Neuronal stem cell (in vitro differentiated cells): ENCODE data around the gene SLC7A4.
"Not testable (repeated sequence)": the region's sequence is repeated elsewhere in the genome, so short reads cannot be mapped to it uniquely, and the experiment has no call there.

Experiments used
- DNase-seq: peaks from one replicate; pipeline ENCODE4 v3.0.0-alpha.2; 2013; ENCODE audit warnings: low spot score
- H2AFZ ChIP-seq: one replicate; pipeline ENCODE4 v1.6.1; 2013; ENCODE audit warnings: mild to moderate bottlenecking, low read length, inconsistent platforms
- H2AK5ac ChIP-seq: 2 replicates; pipeline ENCODE4 v1.6.1; 2013; ENCODE audit warnings: low read depth, mild to moderate bottlenecking, inconsistent platforms, low read length, moderate library complexity, mixed read lengths
- H2BK120ac ChIP-seq: 2 replicates; pipeline ENCODE4 v1.6.1; 2013; ENCODE audit warnings: low read depth, mild to moderate bottlenecking, inconsistent platforms, low read length, moderate library complexity, mixed read lengths
- H2BK12ac ChIP-seq: one replicate; pipeline ENCODE4 v1.6.1; 2013; ENCODE audit warnings: low read length, inconsistent platforms
- H2BK15ac ChIP-seq: 2 replicates; pipeline ENCODE4 v1.6.1; 2013; ENCODE audit warnings: mild to moderate bottlenecking, low read length, inconsistent platforms, mixed read lengths
- H2BK5ac ChIP-seq: one replicate; pipeline ENCODE4 v1.6.1; 2013; ENCODE audit warnings: inconsistent platforms, mild to moderate bottlenecking, low read length, moderate library complexity
- H3K14ac ChIP-seq: one replicate; pipeline ENCODE4 v1.6.1; 2013; ENCODE audit warnings: low read length, inconsistent platforms
- H3K18ac ChIP-seq: 2 replicates; pipeline ENCODE4 v1.6.1; 2013; ENCODE audit warnings: low read length, inconsistent platforms
- H3K23ac ChIP-seq: 2 replicates; pipeline ENCODE4 v1.6.1; 2013; ENCODE audit warnings: low read depth, mild to moderate bottlenecking, mixed read lengths, low read length, inconsistent platforms; ENCODE audit not compliant: poor library complexity
- H3K27ac ChIP-seq: replicated peaks from 3 replicates; pipeline ENCODE4 v1.5.1; 2013; ENCODE audit warnings: low read length, inconsistent platforms
- H3K27me3 ChIP-seq, 3 experiments: 2 replicates each; pipeline ENCODE4 v1.6.1; 2013; ENCODE audit warnings: low read length in 3 of 3, mild to moderate bottlenecking in 2 of 3, inconsistent platforms in 1 of 3, low read depth in 1 of 3, mixed read lengths in 1 of 3, moderate library complexity in 1 of 3; ENCODE audit not compliant: control insufficient read depth in 3 of 3, insufficient read depth in 3 of 3
- H3K36me3 ChIP-seq, 2 donors: replicated peaks in 1 of 2; 2 replicates each; pipeline ENCODE4 v1.6.1; 2013; ENCODE audit warnings: low read length in 2 of 2; ENCODE audit not compliant: control insufficient read depth in 2 of 2, insufficient read depth in 2 of 2
- H3K4ac ChIP-seq: 2 replicates; pipeline ENCODE4 v1.6.1; 2013; ENCODE audit warnings: inconsistent platforms, mild to moderate bottlenecking, low read length, moderate library complexity
- H3K4me1 ChIP-seq, 2 donors: 1 replicate in 1 of 2; 2 replicates in 1 of 2; pipeline ENCODE4 v1.6.1; 2013; ENCODE audit warnings: low read length in 2 of 2, low read depth in 1 of 2; ENCODE audit not compliant: control insufficient read depth in 2 of 2, insufficient read depth in 1 of 2
- H3K4me2 ChIP-seq: one replicate; pipeline ENCODE4 v1.6.1; 2013; ENCODE audit warnings: mild to moderate bottlenecking, low read length, inconsistent platforms; ENCODE audit not compliant: insufficient read depth, poor library complexity, severe bottlenecking
- H3K4me3 ChIP-seq, 2 donors: 2 replicates each; pipeline ENCODE4 v1.5.1; 2013; ENCODE audit warnings: low read length in 2 of 2, mild to moderate bottlenecking in 2 of 2, inconsistent platforms in 1 of 2, moderate library complexity in 1 of 2
- H3K79me1 ChIP-seq: one replicate; pipeline ENCODE4 v1.6.1; 2013; ENCODE audit warnings: low read depth, mild to moderate bottlenecking, inconsistent platforms, low read length, moderate library complexity
- H3K9ac ChIP-seq: one replicate; pipeline ENCODE4 v1.6.1; 2013; ENCODE audit warnings: mild to moderate bottlenecking, low read depth, low read length, inconsistent platforms; ENCODE audit not compliant: poor library complexity
- H3K9me3 ChIP-seq, 2 donors: replicated peaks in 1 of 2; 2 replicates each; pipeline versions ENCODE3 to v1.6.1; 2013; ENCODE audit warnings: low read length in 2 of 2, mild to moderate bottlenecking in 2 of 2, inconsistent platforms in 1 of 2, low read depth in 1 of 2, mixed read lengths in 1 of 2, moderate library complexity in 1 of 2; ENCODE audit not compliant: control insufficient read depth in 2 of 2, insufficient read depth in 1 of 2
- H4K8ac ChIP-seq: one replicate; pipeline ENCODE4 v1.6.1; 2013; ENCODE audit warnings: low read depth, mild to moderate bottlenecking, inconsistent platforms, low read length, moderate library complexity
- H4K91ac ChIP-seq: one replicate; pipeline ENCODE4 v1.6.1; 2013; ENCODE audit warnings: low read length, low read depth, mild to moderate bottlenecking, inconsistent platforms; ENCODE audit not compliant: poor library complexity
- WGBS, 2 donors: extraction: QIAGEN DNeasy Blood & Tissue Kit; methylation state at CpG; one replicate each; pipeline ENCODE4 v1.1.7; 2013; ENCODE audit warnings: missing lambda C conversion rate in 2 of 2, mixed read lengths in 1 of 2; ENCODE audit not compliant: insufficient read length in 2 of 2, insufficient replicate concordance in 1 of 2; ENCODE audit errors: extremely low coverage in 2 of 2; 5-methylcytosine and 5-hydroxymethylcytosine counted together

The SLC7A4 gene

GRCh38 chr22:21052715-21053459 lies 20.5 kb upstream of the SLC7A4 start:
- Histone ChIP-seq H2BK120ac (no peak overlapping the region), H3K27ac (no peak overlapping the region), H3K4me3 (no peak overlapping the region), H3K9me3 (peaks cover 0 to 2% of the 10 kb centered on the region in 2 donors), H2BK15ac (no peak overlapping the region), H4K8ac (no peak overlapping the region), H3K4me2 (no peak overlapping the region), H3K36me3 (no peaks in the 10 kb centered on the region), H3K4me1 (peaks cover 3 to 5% of the 10 kb centered on the region in 2 donors), H3K14ac (peak overlapping the region; percentile 10), H2BK12ac (no peak overlapping the region), H4K91ac (no peak overlapping the region), H3K4ac (no peak overlapping the region), H2BK5ac (no peak overlapping the region), H3K9ac (no peak overlapping the region), H3K79me1 (no peaks in the 10 kb centered on the region), H3K27me3 (peaks cover 0 to 29% (median 0%) of the 10 kb centered on the region in 3 experiments), H2AK5ac (peak overlapping the region; percentile 74), H2AFZ (no peak overlapping the region), H3K18ac (no peak overlapping the region), H3K23ac (peak overlapping the region; percentile 12)
- no CpG with 5 or more reads among the region's 8 CpGs for WGBS, 2 donors
- DNase-seq = no peak

- no peak overlapping the region for H3K4me2 ChIP-seq
- no peak overlapping the region for H2BK5ac ChIP-seq
- peak overlapping the region; percentile 22 for H2AFZ ChIP-seq
- no peak overlapping the region for H3K18ac ChIP-seq
- no peaks in the 10 kb centered on the region for H3K79me1 ChIP-seq
- H3K23ac ChIP-seq = peak overlapping the region; percentile 0
- WGBS, 2 donors = no CpG with 5 or more reads among the region's 8 CpGs
- H3K27me3 ChIP-seq = peaks cover 0 to 34% (median 0%) of the 10 kb centered on the region in 3 experiments
- no peak overlapping the region for H2BK12ac ChIP-seq
- peaks cover 0 to 2% of the 10 kb centered on the region in 2 donors for H3K9me3 ChIP-seq
- H3K27ac ChIP-seq = no peak overlapping the region
- no peak overlapping the region for H3K9ac ChIP-seq
- H2AK5ac ChIP-seq = no peak overlapping the region
- H2BK15ac ChIP-seq = peak overlapping the region; percentile 10
- DNase-seq = no peak
- peaks cover 3 to 5% of the 10 kb centered on the region in 2 donors for H3K4me1 ChIP-seq
- H4K8ac ChIP-seq = no peak overlapping the region
- H2BK120ac ChIP-seq = no peak overlapping the region
- H4K91ac ChIP-seq = no peak overlapping the region
- H3K4ac ChIP-seq = no peak overlapping the region
- no peak overlapping the region for H3K14ac ChIP-seq
- no peaks in the 10 kb centered on the region for H3K36me3 ChIP-seq
- H3K4me3 ChIP-seq = no peak overlapping the region
Observed at GRCh38 chr22:21051831-21052400, 19.6 kb upstream of the SLC7A4 start.

GRCh38 chr22:21051145-21051830 lies 18.9 kb upstream of the SLC7A4 start:
- no peak overlapping the region for H2BK5ac ChIP-seq
- no peak overlapping the region for H3K4me3 ChIP-seq
- H3K4me2 ChIP-seq = no peak overlapping the region
- no peak for DNase-seq
- H3K27ac ChIP-seq = no peak overlapping the region
- no peak overlapping the region for H4K91ac ChIP-seq
- H3K23ac ChIP-seq = peak overlapping the region; percentile 0
- no peaks in the 10 kb centered on the region for H3K9me3 ChIP-seq
- no peaks in the 10 kb centered on the region for H3K36me3 ChIP-seq
- H3K4me1 ChIP-seq = peaks cover 4 to 6% of the 10 kb centered on the region in 2 donors
- no peak overlapping the region for H3K4ac ChIP-seq
- peak overlapping the region; percentile 10 for H2BK15ac ChIP-seq
- H2BK120ac ChIP-seq = no peak overlapping the region
- no peak overlapping the region for H2AK5ac ChIP-seq
- H2BK12ac ChIP-seq = no peak overlapping the region
- no peak overlapping the region for H3K18ac ChIP-seq
- H2AFZ ChIP-seq = no peak overlapping the region
- no peak overlapping the region for H4K8ac ChIP-seq
- no peak overlapping the region for H3K9ac ChIP-seq
- no peaks in the 10 kb centered on the region for H3K79me1 ChIP-seq
- no CpG with 5 or more reads among the region's 9 CpGs for WGBS, 2 donors
- peak overlapping the region; percentile 33 for H3K14ac ChIP-seq
- H3K27me3 ChIP-seq = peaks cover 0 to 30% (median 0%) of the 10 kb centered on the region in 3 experiments

- not testable (repeated sequence) for H3K4me2 ChIP-seq, H4K91ac ChIP-seq, H2AFZ ChIP-seq, DNase-seq, H3K9ac ChIP-seq, H3K14ac ChIP-seq, H2BK5ac ChIP-seq, H3K79me1 ChIP-seq, H3K36me3 ChIP-seq, H2AK5ac ChIP-seq, H2BK15ac ChIP-seq, H3K4me3 ChIP-seq, H2BK120ac ChIP-seq, H3K9me3 ChIP-seq, H2BK12ac ChIP-seq, H3K4ac ChIP-seq, H3K27ac ChIP-seq, H3K23ac ChIP-seq, H4K8ac ChIP-seq, H3K18ac ChIP-seq
- WGBS, 2 donors = no CpG with 5 or more reads among the region's 12 CpGs
- Histone ChIP-seq H3K27me3 (peaks cover 0 to 27% (median 0%) of the 10 kb centered on the region in 3 experiments), H3K4me1 (peaks cover 15 to 20% of the 10 kb centered on the region in 2 donors)
Observed at GRCh38 chr22:21048965-21049364, 16.6 kb upstream of the SLC7A4 start.
